Effector CD8-positive, alpha-beta T cell (primary cell): ENCODE measurements around the gene PEX11B.

Source experiments
- DNase-seq: peaks from one replicate; lab custom pipeline; 2025; lab: John Stamatoyannopoulos, UW
- total RNA-seq, 4 experiments: gene quantifications; one replicate each; lab custom pipeline; 2026; lab: John Stamatoyannopoulos, UW

The PEX11B gene
- total RNA-seq = 23.6 to 28.0 (median 25.7) reads per million in 4 experiments

GRCh38 chr1:145918144-145918991 is at the start of gene PEX11B:
PEX11B (minus strand) TSS chr1:145918717; CDS start chr1:145918688, 29 bp downstream.
- peak; percentile 97 for DNase-seq

- no peak for DNase-seq
Observed at GRCh38 chr1:145967288-145967687, 48.8 kb upstream of the PEX11B start.

GRCh38 chr1:145965119-145965744 is 46.7 kb upstream of the PEX11B start:
- no peak for DNase-seq

GRCh38 chr1:145964328-145965118 is 46.0 kb upstream of the PEX11B start, which contains the start of the genes ANKRD34A and POLR3GL:
ANKRD34A (minus strand) TSS chr1:145964575; CDS start chr1:145961759, 2,816 bp downstream.
POLR3GL (plus strand) TSS chr1:145964690; CDS start chr1:145974866, 10,176 bp downstream.
- DNase-seq = peak; percentile 86

- DNase-seq = no peak
Observed at GRCh38 chr1:145963265-145964019, 44.9 kb upstream of the PEX11B start.

- peak; percentile 31 for DNase-seq
Observed at GRCh38 chr1:145962157-145963102, 43.9 kb upstream of the PEX11B start.

- peak; percentile 23 for DNase-seq
Observed at GRCh38 chr1:145961425-145962156, 43.1 kb upstream of the PEX11B start.

GRCh38 chr1:145961109-145961424 is 42.5 kb upstream of the PEX11B start:
- no peak for DNase-seq

- DNase-seq = peak; percentile 53
Observed at GRCh38 chr1:145960468-145961108, 42.1 kb upstream of the PEX11B start.

- no peak for DNase-seq
Observed at GRCh38 chr1:145959957-145960467, 41.5 kb upstream of the PEX11B start.

- no peak for DNase-seq
Observed at GRCh38 chr1:145959333-145959732, 40.8 kb upstream of the PEX11B start.

GRCh38 chr1:145958734-145959133 is 40.2 kb upstream of the PEX11B start:
- no peak for DNase-seq

- DNase-seq = peak; percentile 90
Observed at GRCh38 chr1:145957443-145958319, 39.2 kb upstream of the PEX11B start, which contains the start of gene LIX1L. LIX1L (minus strand) TSS chr1:145958017; CDS start chr1:145957927, 90 bp downstream.

GRCh38 chr1:145956781-145957442 is 38.4 kb upstream of the PEX11B start:
- DNase-seq = no peak

GRCh38 chr1:145956361-145956760 is 37.8 kb upstream of the PEX11B start:
- DNase-seq = no peak

- no peak for DNase-seq
Observed at GRCh38 chr1:145955436-145955835, 36.9 kb upstream of the PEX11B start.

- DNase-seq = no peak
Observed at GRCh38 chr1:145953861-145954260, 35.3 kb upstream of the PEX11B start.
